ENCODE measurements around the gene ZXDA.

DNA sequence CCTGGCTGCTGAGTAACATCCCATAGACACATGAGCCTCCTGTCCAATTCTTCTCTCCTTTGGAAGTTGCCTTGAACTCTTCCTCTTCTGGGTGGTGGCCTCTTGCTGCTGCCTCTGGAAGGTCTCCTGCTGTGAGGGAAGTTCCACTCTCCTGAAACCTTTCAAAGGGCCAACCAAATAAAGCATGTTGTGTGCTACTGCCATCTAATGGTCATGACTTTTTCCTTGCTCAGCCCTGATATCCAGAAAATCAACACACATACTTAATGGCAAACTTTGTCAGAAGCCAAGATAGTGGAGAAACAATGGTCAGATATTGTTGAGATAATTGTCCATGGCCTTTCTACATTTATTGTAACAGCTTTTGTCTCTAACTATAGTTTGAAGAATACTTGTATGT is 19.1 kb upstream of the ZXDA start:
- TF ChIP-seq, protein P1, sequence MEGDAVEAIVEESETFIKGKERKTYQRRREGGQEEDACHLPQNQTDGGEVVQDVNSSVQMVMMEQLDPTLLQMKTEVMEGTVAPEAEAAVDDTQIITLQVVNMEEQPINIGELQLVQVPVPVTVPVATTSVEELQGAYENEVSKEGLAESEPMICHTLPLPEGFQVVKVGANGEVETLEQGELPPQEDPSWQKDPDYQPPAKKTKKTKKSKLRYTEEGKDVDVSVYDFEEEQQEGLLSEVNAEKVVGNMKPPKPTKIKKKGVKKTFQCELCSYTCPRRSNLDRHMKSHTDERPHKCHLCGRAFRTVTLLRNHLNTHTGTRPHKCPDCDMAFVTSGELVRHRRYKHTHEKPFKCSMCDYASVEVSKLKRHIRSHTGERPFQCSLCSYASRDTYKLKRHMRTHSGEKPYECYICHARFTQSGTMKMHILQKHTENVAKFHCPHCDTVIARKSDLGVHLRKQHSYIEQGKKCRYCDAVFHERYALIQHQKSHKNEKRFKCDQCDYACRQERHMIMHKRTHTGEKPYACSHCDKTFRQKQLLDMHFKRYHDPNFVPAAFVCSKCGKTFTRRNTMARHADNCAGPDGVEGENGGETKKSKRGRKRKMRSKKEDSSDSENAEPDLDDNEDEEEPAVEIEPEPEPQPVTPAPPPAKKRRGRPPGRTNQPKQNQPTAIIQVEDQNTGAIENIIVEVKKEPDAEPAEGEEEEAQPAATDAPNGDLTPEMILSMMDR (IDR thresholded peaks at IDR 0.05) = peak; percentile 19 to 41 (median 35)
- no peak for TF ChIP-seq EP300 (IDR thresholded peaks at IDR 0.05)

All from tibial nerve (tissue), 4 donors.